ENCODE data around the gene SERP2. TPM values are rescaled to one million over a fixed set of nuclear protein-coding genes. Genes with fewer than 3 reads are reported as not detected.
A peak's percentile ranks its signal among the peaks of the same experiment; 100 is the strongest.

The SERP2 gene
- total RNA-seq, 2 donors from 2014 or later, result 1.6 to 5.2 TPM

- no peak overlapping the region for H3K4me3 ChIP-seq
- ATAC-seq (no peak), DNase-seq (no peak)
- H3K27ac ChIP-seq, result no peak overlapping the region
- no peaks in the 10 kb centered on the region for H3K9me3 ChIP-seq
- TF ChIP-seq POLR2A (IDR thresholded peaks at IDR 0.05) (no peak), CTCF (IDR thresholded peaks at IDR 0.05) (no peak)
- 36 to 39% methylated on average over 3 of the region's 3 CpGs for WGBS, 2 donors
- intact Hi-C loops (cut with DNase I), result no loop called here
- peaks cover 14% of the 10 kb centered on the region for H3K4me1 ChIP-seq
- H3K36me3 ChIP-seq (replicated peaks in 1 of 2; ENCODE audit: insufficient read depth in 1 of 2, low read depth in 2 of 2), result no peaks in the 10 kb centered on the region
- H3K27me3 ChIP-seq, result peaks cover 0 to 1% of the 10 kb centered on the region in 2 donors
Measured at GRCh38 chr13:44378277-44378676, 4.7 kb downstream of the SERP2 start.

DNA sequence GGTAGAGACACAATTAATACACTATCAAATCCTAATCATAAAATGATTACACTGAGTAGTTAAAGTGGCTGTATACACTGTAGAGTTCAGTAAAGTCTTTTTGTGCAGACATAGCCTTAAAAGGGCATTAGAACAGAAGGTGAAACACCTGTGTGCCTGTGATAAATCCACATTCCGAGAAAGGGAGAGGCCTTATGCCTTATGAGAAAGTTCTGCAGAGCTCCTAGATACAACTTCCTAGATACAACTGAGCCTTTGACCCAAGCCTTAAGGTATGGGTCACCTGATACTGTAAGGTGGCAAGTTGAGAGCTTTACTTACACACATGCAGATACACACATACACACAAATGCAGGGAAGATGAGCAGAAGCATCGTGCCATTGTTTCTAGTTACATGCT, 6.3 kb downstream of the SERP2 start:
- TF ChIP-seq POLR2A (IDR thresholded peaks at IDR 0.05) (no peak), CTCF (IDR thresholded peaks at IDR 0.05) (no peak)
- ATAC-seq (no peak), DNase-seq (no peak)
- Histone ChIP-seq H3K36me3 (replicated peaks in 1 of 2; ENCODE audit: insufficient read depth in 1 of 2, low read depth in 2 of 2) (no peaks in the 10 kb centered on the region), H3K4me1 (peaks cover 8% of the 10 kb centered on the region), H3K27me3 (no peaks in the 10 kb centered on the region), H3K4me3 (no peak overlapping the region), H3K27ac (no peak overlapping the region), H3K9me3 (no peaks in the 10 kb centered on the region)
- WGBS, 2 donors, result 85 to 89% methylated on average over 2 of the region's 2 CpGs
- intact Hi-C loops (cut with DNase I), result no loop called here

DNA sequence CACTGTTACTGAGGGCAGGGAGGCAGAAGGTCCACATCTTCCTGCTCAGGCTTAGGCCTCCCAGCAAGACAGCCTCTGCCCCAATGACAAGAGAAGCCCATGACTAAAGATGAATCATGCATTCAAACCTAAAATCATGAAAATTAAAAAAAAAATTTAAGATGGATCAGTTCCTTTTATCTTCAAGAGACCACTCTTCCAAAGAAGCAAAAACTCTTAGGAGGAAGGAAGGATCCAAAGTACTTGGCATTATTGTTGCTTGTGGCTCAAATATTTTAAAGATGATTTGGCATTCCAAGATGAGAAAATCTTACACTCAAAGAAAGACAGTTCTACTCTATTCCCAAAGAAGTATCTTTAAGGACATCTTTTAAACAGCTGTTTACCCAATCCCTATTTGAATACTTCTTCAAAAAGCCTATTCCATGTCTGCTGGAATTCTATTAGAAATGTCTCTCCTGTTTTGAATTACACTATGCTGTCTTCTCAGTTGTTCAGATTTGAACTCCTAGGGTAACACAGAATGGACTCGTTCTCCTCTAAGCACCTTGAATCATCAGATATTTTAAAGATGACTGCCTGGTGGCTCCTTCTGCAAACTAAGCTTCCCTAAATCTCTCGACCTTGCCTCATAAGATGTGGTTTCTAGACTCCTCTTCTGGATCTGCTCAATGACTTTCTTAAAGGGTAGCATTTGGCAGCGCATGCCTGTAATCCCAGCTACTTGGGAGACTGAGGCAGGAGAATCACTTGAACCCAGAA, 7.0 kb downstream of the SERP2 start:
- no peaks in the 10 kb centered on the region for H3K36me3 ChIP-seq (replicated peaks in 1 of 2; ENCODE audit: insufficient read depth in 1 of 2, low read depth in 2 of 2)
- intact Hi-C loops (cut with DNase I), result no loop called here
- TF ChIP-seq CTCF (IDR thresholded peaks at IDR 0.05) (no peak), POLR2A (IDR thresholded peaks at IDR 0.05) (no peak)
- H3K9me3 ChIP-seq, result no peaks in the 10 kb centered on the region
- 89 to 91% methylated on average over 3 of the region's 3 CpGs for WGBS, 2 donors
- no peak overlapping the region for H3K27ac ChIP-seq
- peaks cover 8% of the 10 kb centered on the region for H3K4me1 ChIP-seq
- H3K27me3 ChIP-seq, result no peaks in the 10 kb centered on the region
- H3K4me3 ChIP-seq, result no peak overlapping the region
- ATAC-seq, result no peak
- no peak for DNase-seq

GRCh38 chr13:44382635-44383145, 9.1 kb downstream of the SERP2 start:
- intact Hi-C loops (cut with DNase I), result no loop called here
- Histone ChIP-seq H3K9me3 (no peaks in the 10 kb centered on the region), H3K27ac (no peak overlapping the region), H3K4me1 (peaks cover 8% of the 10 kb centered on the region), H3K36me3 (replicated peaks in 1 of 2; ENCODE audit: insufficient read depth in 1 of 2, low read depth in 2 of 2) (no peaks in the 10 kb centered on the region), H3K27me3 (no peaks in the 10 kb centered on the region), H3K4me3 (no peak overlapping the region)
- 34 to 52% methylated on average over 5 of the region's 5 CpGs for WGBS, 2 donors
- ATAC-seq (peak; percentile 35), DNase-seq (peak in 2 of 4 donors; percentile 12 to 46)
- no peak for TF ChIP-seq CTCF (IDR thresholded peaks at IDR 0.05)
- no peak for TF ChIP-seq POLR2A (IDR thresholded peaks at IDR 0.05)

DNA sequence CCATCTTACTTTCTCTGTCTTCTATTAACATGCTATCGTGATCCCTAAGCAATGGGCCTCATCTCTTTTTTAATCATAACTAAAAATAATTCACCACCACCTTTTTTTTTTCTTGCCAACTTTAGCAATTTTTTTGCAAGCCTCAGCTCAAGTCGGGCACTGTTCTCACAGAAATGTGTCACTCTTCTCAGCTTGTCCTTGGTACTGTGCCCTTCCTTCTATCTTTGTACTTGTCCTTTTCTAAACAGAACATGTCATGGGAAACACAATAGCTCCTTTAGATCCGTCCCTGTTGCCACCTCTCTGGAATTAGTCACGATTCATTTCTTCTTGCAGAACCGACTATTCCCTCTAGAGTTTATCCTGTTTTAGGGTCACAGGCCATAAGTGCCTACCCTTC, 10.3 kb downstream of the SERP2 start:
- no peak for TF ChIP-seq POLR2A (IDR thresholded peaks at IDR 0.05)
- TF ChIP-seq CTCF (IDR thresholded peaks at IDR 0.05), result no peak
- H3K4me3 ChIP-seq, result no peak overlapping the region
- H3K4me1 ChIP-seq, result peaks cover 8% of the 10 kb centered on the region
- WGBS, 2 donors, result 55 to 56% methylated on average over 5 of the region's 5 CpGs
- H3K36me3 ChIP-seq (replicated peaks in 1 of 2; ENCODE audit: insufficient read depth in 1 of 2, low read depth in 2 of 2), result no peaks in the 10 kb centered on the region
- H3K9me3 ChIP-seq, result no peaks in the 10 kb centered on the region
- ATAC-seq, result no peak
- intact Hi-C loops (cut with DNase I), result no loop called here
- DNase-seq, result no peak
- H3K27ac ChIP-seq, result no peak overlapping the region
- H3K27me3 ChIP-seq, result no peaks in the 10 kb centered on the region
